Measurements from ENCODE around the gene SLC14A1. TPM values are rescaled to one million over a fixed set of nuclear protein-coding genes. Genes with fewer than 3 reads are reported as not detected.

SLC14A1 gene
- total and polyA plus RNA-seq, 2 experiments from 2014 or later, result not detected

GRCh38 chr18:45688833-45689232, 35.1 kb upstream of the SLC14A1 start:
- no peak for DNase-seq (ENCODE audit: low read depth in 1 of 2, low spot score in 1 of 2)
- TF ChIP-seq, protein P1, sequence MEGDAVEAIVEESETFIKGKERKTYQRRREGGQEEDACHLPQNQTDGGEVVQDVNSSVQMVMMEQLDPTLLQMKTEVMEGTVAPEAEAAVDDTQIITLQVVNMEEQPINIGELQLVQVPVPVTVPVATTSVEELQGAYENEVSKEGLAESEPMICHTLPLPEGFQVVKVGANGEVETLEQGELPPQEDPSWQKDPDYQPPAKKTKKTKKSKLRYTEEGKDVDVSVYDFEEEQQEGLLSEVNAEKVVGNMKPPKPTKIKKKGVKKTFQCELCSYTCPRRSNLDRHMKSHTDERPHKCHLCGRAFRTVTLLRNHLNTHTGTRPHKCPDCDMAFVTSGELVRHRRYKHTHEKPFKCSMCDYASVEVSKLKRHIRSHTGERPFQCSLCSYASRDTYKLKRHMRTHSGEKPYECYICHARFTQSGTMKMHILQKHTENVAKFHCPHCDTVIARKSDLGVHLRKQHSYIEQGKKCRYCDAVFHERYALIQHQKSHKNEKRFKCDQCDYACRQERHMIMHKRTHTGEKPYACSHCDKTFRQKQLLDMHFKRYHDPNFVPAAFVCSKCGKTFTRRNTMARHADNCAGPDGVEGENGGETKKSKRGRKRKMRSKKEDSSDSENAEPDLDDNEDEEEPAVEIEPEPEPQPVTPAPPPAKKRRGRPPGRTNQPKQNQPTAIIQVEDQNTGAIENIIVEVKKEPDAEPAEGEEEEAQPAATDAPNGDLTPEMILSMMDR (IDR thresholded peaks at IDR 0.05; ENCODE audit: low read depth, low read length), result no peak
- H3K4me1 ChIP-seq (ENCODE audit: low read depth), result peaks cover 9% of the 10 kb centered on the region

DNA sequence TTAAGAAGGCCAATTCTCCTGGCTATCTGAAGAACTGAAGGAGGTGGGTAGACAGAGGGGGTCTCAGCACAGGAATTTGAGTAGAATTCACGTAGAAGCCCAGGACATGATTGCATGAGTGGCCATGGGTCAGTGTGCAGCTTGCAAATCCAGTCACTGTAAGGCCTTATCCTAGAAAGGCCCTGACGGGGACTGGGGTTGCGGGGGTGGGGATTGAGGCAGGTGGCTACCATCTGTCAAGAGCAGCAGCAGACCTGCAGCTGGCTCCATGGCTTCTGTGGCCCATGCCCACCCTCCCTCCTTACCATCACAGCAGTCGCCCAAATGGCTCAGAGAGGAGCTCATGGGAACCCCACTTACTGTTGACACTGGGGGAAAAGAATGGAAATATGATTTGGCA, 34.6 kb upstream of the SLC14A1 start:
- no peak overlapping the region for H3K27ac ChIP-seq
- H3K27me3 ChIP-seq, result no peaks in the 10 kb centered on the region
- H3K4me1 ChIP-seq (ENCODE audit: low read depth), result peaks cover 9% of the 10 kb centered on the region
- DNase-seq (ENCODE audit: low read depth in 1 of 2, low spot score in 1 of 2), result no peak
- H3K9me3 ChIP-seq (ENCODE audit: low read depth), result no peaks in the 10 kb centered on the region
- H3K36me3 ChIP-seq, result no peaks in the 10 kb centered on the region
- no peak overlapping the region for H3K4me3 ChIP-seq
- TF ChIP-seq, protein P1 (IDR thresholded peaks at IDR 0.05; ENCODE audit: low read depth, low read length), result no peak

More at GRCh38 chr18:45688833-45689232, 35.1 kb upstream of the SLC14A1 start:
- Histone ChIP-seq H3K27ac (no peak overlapping the region), H3K9me3 (ENCODE audit: low read depth) (no peaks in the 10 kb centered on the region), H3K36me3 (no peaks in the 10 kb centered on the region), H3K27me3 (no peaks in the 10 kb centered on the region), H3K4me3 (no peak overlapping the region)

DNA sequence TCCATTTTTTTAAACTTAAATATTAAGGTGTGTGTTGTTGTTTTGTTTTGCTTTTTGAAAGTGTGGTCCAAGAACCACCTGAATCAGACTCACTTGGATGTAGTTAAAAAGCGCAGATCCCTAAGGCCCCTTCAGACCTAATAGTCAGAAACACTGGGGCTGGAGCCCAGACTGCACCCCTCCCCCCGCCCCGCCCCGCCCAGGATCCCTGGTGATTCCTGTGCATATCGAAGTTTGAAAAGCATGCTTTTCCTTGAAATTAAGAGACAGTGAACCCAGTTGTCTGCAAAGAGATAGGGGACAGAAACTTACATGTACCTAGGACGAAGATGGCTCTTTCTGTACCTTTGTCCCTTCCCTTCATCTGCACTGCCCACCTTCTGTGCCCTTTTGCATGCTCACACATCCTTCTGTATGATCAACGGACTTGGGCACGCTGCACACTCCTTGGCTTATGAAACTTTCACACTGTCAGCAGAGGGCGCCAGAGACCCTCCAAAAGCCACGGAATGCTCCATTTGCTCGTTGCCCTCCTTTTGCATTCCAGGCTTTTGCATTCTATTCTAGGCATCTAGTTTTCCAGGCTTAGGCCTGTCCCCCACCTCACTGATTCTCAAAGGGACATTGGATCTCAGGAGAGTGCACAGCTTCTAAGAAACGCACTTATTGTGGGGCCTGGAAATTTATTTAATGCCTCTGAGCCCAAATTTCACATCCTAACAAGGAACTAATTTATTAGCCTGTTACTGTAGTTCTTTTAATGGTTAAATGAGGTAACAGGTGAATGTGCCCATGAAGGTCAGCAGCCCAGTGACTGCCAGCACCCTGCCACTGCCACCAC, 32.8 kb upstream of the SLC14A1 start:
- Histone ChIP-seq H3K27ac (no peak overlapping the region), H3K4me1 (ENCODE audit: low read depth) (peaks cover 9% of the 10 kb centered on the region), H3K27me3 (no peaks in the 10 kb centered on the region), H3K4me3 (no peak overlapping the region), H3K36me3 (no peaks in the 10 kb centered on the region), H3K9me3 (ENCODE audit: low read depth) (no peaks in the 10 kb centered on the region)
- TF ChIP-seq, protein P1 (IDR thresholded peaks at IDR 0.05; ENCODE audit: low read depth, low read length), result peak; percentile 83
- peak; percentile 85 to 90 for DNase-seq (ENCODE audit: low read depth in 1 of 2, low spot score in 1 of 2)

GRCh38 chr18:45691816-45692179, 32.2 kb upstream of the SLC14A1 start:
- H3K9me3 ChIP-seq (ENCODE audit: low read depth), result no peaks in the 10 kb centered on the region
- no peaks in the 10 kb centered on the region for H3K36me3 ChIP-seq
- TF ChIP-seq, protein P1 (IDR thresholded peaks at IDR 0.05; ENCODE audit: low read depth, low read length), result no peak
- H3K4me1 ChIP-seq (ENCODE audit: low read depth), result peaks cover 9% of the 10 kb centered on the region
- H3K27me3 ChIP-seq, result no peaks in the 10 kb centered on the region
- DNase-seq (ENCODE audit: low read depth in 1 of 2, low spot score in 1 of 2), result no peak
- H3K4me3 ChIP-seq, result no peak overlapping the region
- H3K27ac ChIP-seq, result no peak overlapping the region

GRCh38 chr18:45702708-45703265, 21.2 kb upstream of the SLC14A1 start:
- DNase-seq (ENCODE audit: low read depth in 1 of 2, low spot score in 1 of 2), result no peak
- Histone ChIP-seq H3K27ac (no peak overlapping the region), H3K27me3 (no peaks in the 10 kb centered on the region), H3K4me1 (ENCODE audit: low read depth) (no peaks in the 10 kb centered on the region), H3K36me3 (no peaks in the 10 kb centered on the region), H3K9me3 (ENCODE audit: low read depth) (no peaks in the 10 kb centered on the region), H3K4me3 (no peak overlapping the region)
- TF ChIP-seq, protein P1 (IDR thresholded peaks at IDR 0.05; ENCODE audit: low read depth, low read length), result no peak

All from cardiac muscle cell (in vitro differentiated cells and primary cell).